K562 (cell line): ENCODE data around the gene MEIS1. TPM values are rescaled to one million over a fixed set of nuclear protein-coding genes. Genes with fewer than 3 reads are reported as not detected.
A peak's percentile ranks its signal among the peaks of the same experiment; 100 is the strongest.

Experiments used
- ATAC-seq: fragments of 200-7000 bp; cut with Tn5 transposase; 3 replicates; pipeline ENCODE4 v1.9.1; 2020; ENCODE audit warnings: moderate library complexity
- BruUV-seq: library from RNA; stranded (reverse); fragments of 400-500 nt; replicated peaks from 2 replicates; lab custom pipeline; 2021; lab: Mats Ljungman, UMichigan
- CTCF ChIA-PET: fragments of 300-600 bp; formaldehyde crosslinking; extraction: SDS; loops from one replicate; lab custom pipeline; 2021; ENCODE audit warnings: low intra/inter-chr PET ratio; lab: Yijun Ruan, JAX
- POLR2A ChIA-PET: fragments of 300-600, 350-650 bp; sonication (Branson Sonifier 250); formaldehyde crosslinking; extraction: SDS; loops from one replicate; lab custom pipeline; 2021; ENCODE audit warnings: antibody characterized with exemption, inconsistent platforms; lab: Yijun Ruan, JAX
- DNase-seq, 4 experiments: peaks; one replicate each; pipeline versions ENCODE4 v3.0.0 to v3.0.0-alpha.2; 2011 to 2018; ENCODE audit warnings: low spot score in 3 of 4, mixed read lengths in 3 of 4; ENCODE audit errors: extremely low read depth in 1 of 4
- FAIRE-seq: peaks from 2 replicates; lab custom pipeline; 2011; peaks lifted over from hg19 to GRCh38; lab: Jason Lieb, UNC
- H2AFZ ChIP-seq: 2 replicates; pipeline ENCODE4 v1.6.0; 2011; ENCODE audit warnings: low read depth, low read length, control low read depth, inconsistent platforms
- H3K27ac ChIP-seq: fragments of 200-600 bp; 3 replicates; pipeline ENCODE4 v1.8.0; 2011; ENCODE audit warnings: low read depth, mild to moderate bottlenecking, control low read depth, inconsistent platforms, low read length, moderate library complexity, mixed read lengths; ENCODE audit errors: extremely low read depth
- H3K27me3 ChIP-seq, 2 experiments: fragments of 300-600 bp in 1 of 2; 2 replicates in 1 of 2; 3 replicates in 1 of 2; pipeline versions ENCODE4 v1.6.0 to v1.8.0; 2011; ENCODE audit warnings: inconsistent platforms in 2 of 2, low read length in 2 of 2, mild to moderate bottlenecking in 1 of 2, mixed read lengths in 1 of 2, moderate library complexity in 1 of 2; ENCODE audit not compliant: control insufficient read depth in 2 of 2, insufficient read depth in 2 of 2
- H3K36me3 ChIP-seq: fragments of 300-600 bp; 3 replicates; pipeline ENCODE4 v1.8.0; 2011; ENCODE audit warnings: mild to moderate bottlenecking, low read length, inconsistent platforms; ENCODE audit not compliant: control insufficient read depth, insufficient read depth
- H3K4me1 ChIP-seq, 2 experiments: fragments of 200-600 bp in 1 of 2; replicated peaks in 1 of 2; 2 replicates in 1 of 2; 3 replicates in 1 of 2; pipeline versions ENCODE4 v1.5.1 to v1.8.0; 2011; ENCODE audit warnings: inconsistent platforms in 2 of 2, low read length in 2 of 2, mild to moderate bottlenecking in 1 of 2, mixed read lengths in 1 of 2, moderate library complexity in 1 of 2; ENCODE audit not compliant: control insufficient read depth in 2 of 2, insufficient read depth in 2 of 2
- H3K4me2 ChIP-seq: 2 replicates; pipeline ENCODE4 v1.6.1; 2011; ENCODE audit warnings: low read length, control low read depth, inconsistent platforms, mixed read lengths; ENCODE audit not compliant: insufficient read depth
- H3K4me3 ChIP-seq: fragments of 200-600 bp; sonication (generic), shearing (Covaris generic); 2 replicates; pipeline ENCODE4 v1.5.1; 2016; ENCODE audit warnings: control low read depth, inconsistent platforms
- H3K79me2 ChIP-seq: fragments of 200-600 bp; 3 replicates; pipeline ENCODE4 v1.8.0; 2011; ENCODE audit warnings: low read length, inconsistent platforms; ENCODE audit not compliant: control insufficient read depth, insufficient read depth
- H3K9ac ChIP-seq, 2 experiments: 2 replicates each; pipeline versions ENCODE4 v1.6.0 to v1.6.1; 2011; ENCODE audit warnings: low read depth in 2 of 2, low read length in 2 of 2, control low read depth in 1 of 2, inconsistent platforms in 1 of 2, mild to moderate bottlenecking in 1 of 2, mixed read lengths in 1 of 2; ENCODE audit not compliant: insufficient read depth in 1 of 2
- H3K9me1 ChIP-seq: one replicate; pipeline ENCODE4 v1.6.0; 2011; ENCODE audit warnings: inconsistent platforms, mild to moderate bottlenecking, low read length, moderate library complexity; ENCODE audit not compliant: control insufficient read depth, insufficient read depth
- H3K9me3 ChIP-seq: replicated peaks from 2 replicates; pipeline ENCODE4 v1.5.1; 2011; ENCODE audit warnings: low read depth, low read length, inconsistent platforms; ENCODE audit not compliant: control insufficient read depth, insufficient read depth
- H4K20me1 ChIP-seq: replicated peaks from 2 replicates; pipeline ENCODE4 v1.6.1; 2011; ENCODE audit warnings: low read length, inconsistent platforms, mixed read lengths; ENCODE audit not compliant: control insufficient read depth, insufficient read depth
- ARID1B ChIP-seq: fragments of 450-650 bp; IDR thresholded peaks from 2 replicates; pipeline ENCODE4 v1.6.1; 2016; ENCODE audit warnings: antibody characterized with exemption, mild to moderate bottlenecking, inconsistent platforms
- ATF3 ChIP-seq, 2 experiments: fragments of 450-650 bp in 1 of 2; sonication (generic) in 1 of 2; formaldehyde crosslinking in 1 of 2; IDR thresholded peaks in 1 of 2; conservative IDR thresholded peaks in 1 of 2; 2 replicates each; pipeline versions ENCODE4 v1.6.1 to v1.8.1; 2016 to 2023; ENCODE audit warnings: mild to moderate bottlenecking in 2 of 2, moderate library complexity in 2 of 2, inconsistent platforms in 1 of 2, missing genetic modification reagents in 1 of 2
- CBX2 ChIP-seq: fragments of 200-600 bp; sonication (generic); IDR thresholded peaks from one replicate; pipeline ENCODE4 v1.6.1; 2012; ENCODE audit warnings: mild to moderate bottlenecking, low read length, inconsistent platforms; ENCODE audit not compliant: insufficient read depth, poor library complexity, severe bottlenecking
- DLX4 ChIP-seq: fragments of 250-450 bp; sonication (Bioruptor Pico); IDR thresholded peaks from 2 replicates; pipeline ENCODE4 v1.6.1; 2021; ENCODE audit warnings: mild to moderate bottlenecking
- FOS ChIP-seq: IDR thresholded peaks from 3 replicates; pipeline ENCODE4 v1.6.1; 2011; ENCODE audit not compliant: insufficient read length; ENCODE audit errors: extremely low read depth
- FOSL1 ChIP-seq: fragments of 200-800 bp; sonication (Bioruptor generic); conservative IDR thresholded peaks from 2 replicates; pipeline ENCODE4 v1.6.1; 2016; ENCODE audit warnings: missing genetic modification characterization, missing compliant biosample characterization
- JUN ChIP-seq, 2 experiments: sonication (generic) in 1 of 2; formaldehyde crosslinking in 1 of 2; IDR thresholded peaks; 2 replicates each; pipeline versions ENCODE4 v1.6.1 to v1.8.0; 2012 to 2022; ENCODE audit warnings: borderline replicate concordance in 2 of 2, mild to moderate bottlenecking in 2 of 2, improper control_type of control experiment in 1 of 2, low read depth in 1 of 2, low read length in 1 of 2, missing genetic modification reagents in 1 of 2
- JUND ChIP-seq, 2 experiments: IDR thresholded peaks; 2 replicates in 1 of 2; 3 replicates in 1 of 2; pipeline ENCODE4 v1.6.1; 2011; ENCODE audit warnings: borderline replicate concordance in 2 of 2, low read depth in 2 of 2, low read length in 2 of 2, improper control_type of control experiment in 1 of 2, missing biosample characterization in 1 of 2, missing genetic modification characterization in 1 of 2, missing genetic modification reagents in 1 of 2
- KLF6 ChIP-seq: fragments of 250-450 bp; sonication (Bioruptor Pico); IDR thresholded peaks from 2 replicates; pipeline ENCODE4 v1.4.0; 2020; ENCODE audit warnings: mild to moderate bottlenecking, moderate library complexity, borderline replicate concordance
- L3MBTL2 ChIP-seq: fragments of 450-650 bp; IDR thresholded peaks from 2 replicates; pipeline ENCODE4 v1.6.1; 2016; ENCODE audit warnings: mild to moderate bottlenecking, moderate library complexity
- MAFG ChIP-seq: fragments of 450-650 bp; conservative IDR thresholded peaks from 2 replicates; pipeline ENCODE4 v1.6.1; 2016; ENCODE audit warnings: missing genetic modification characterization, missing compliant biosample characterization
- MEIS2 ChIP-seq: fragments of 450-650 bp; IDR thresholded peaks from 2 replicates; pipeline ENCODE4 v1.6.1; 2014; ENCODE audit warnings: mild to moderate bottlenecking; ENCODE audit not compliant: partially characterized antibody
- MTA3 ChIP-seq: fragments of 450-650 bp; formaldehyde crosslinking; IDR thresholded peaks from 2 replicates; pipeline ENCODE4 v1.6.1; 2017; ENCODE audit warnings: mild to moderate bottlenecking, borderline replicate concordance
- PKNOX1 ChIP-seq: fragments of 450-650 bp; IDR thresholded peaks from 2 replicates; pipeline ENCODE4 v1.6.1; 2016
- SMARCE1 ChIP-seq: fragments of 450-650 bp; IDR thresholded peaks from 2 replicates; pipeline ENCODE4 v1.7.1; 2016; ENCODE audit warnings: mild to moderate bottlenecking
- SPI1 ChIP-seq: IDR thresholded peaks from 2 replicates; pipeline ENCODE4 v1.6.1; 2011; ENCODE audit warnings: low read depth, low read length, control low read depth, borderline replicate concordance
- ZNF217 ChIP-seq: sonication (generic); formaldehyde crosslinking; IDR thresholded peaks from 2 replicates; pipeline ENCODE4 v1.8.0; 2022; ENCODE audit warnings: mild to moderate bottlenecking, missing genetic modification reagents
- ZNF75A ChIP-seq: fragments of 450-650 bp; formaldehyde crosslinking; IDR thresholded peaks from 2 replicates; pipeline ENCODE4 v1.4.0; 2020; ENCODE audit warnings: mild to moderate bottlenecking
- WGBS: fragments of 100-300 bp; shearing (Covaris generic); methylation state at CpG from one replicate; pipeline ENCODE4 v1.1.6; 2016; ENCODE audit warnings: low coverage, mixed read lengths; ENCODE audit not compliant: insufficient coverage; ENCODE audit errors: missing lambda C conversion rate; 5-methylcytosine and 5-hydroxymethylcytosine counted together
- in situ Hi-C: fragments of 300-500 bp; cut with MboI; formaldehyde crosslinking; loops from 4 replicates; pipeline ENCODE4 v1.15.0; 2018; ENCODE audit warnings: inconsistent platforms, mixed read lengths
- intact Hi-C: fragments of 100-400 bp; cut with micrococcal nuclease; formaldehyde crosslinking; loops from 2 replicates; pipeline ENCODE4 v1.14.2; 2022
- polyA plus RNA-seq, 8 experiments: library from polyadenylated mRNA; depleted of rRNA in 4 of 8; stranded (reverse) in 5 of 8; unstranded in 3 of 8; fragments of >200 nt; fragmentation: Nextera tagmentation in 2 of 8; fragmentation: Illumina TruSeq in 1 of 8; extraction: Ambion mirVana in 2 of 8; extraction: Trizol in 1 of 8; gene quantifications; 2 replicates each; pipeline versions ENCODE4 v1.2.1 to v1.2.3, GENCODE V29; 2011 to 2014; ENCODE audit warnings: inconsistent platforms in 1 of 8, missing spikeins in 1 of 8
- total RNA-seq, 7 experiments: library from RNA; depleted of rRNA in 6 of 7; stranded (reverse); fragments of >200 nt in 6 of 7; fragmentation: Illumina TruSeq in 2 of 7; extraction: Trizol in 2 of 7; gene quantifications; 2 replicates each; pipeline versions ENCODE4 v1.2.1 to v1.2.3, GENCODE V29; 2011 to 2021; ENCODE audit warnings: low replicate concordance in 1 of 7

MEIS1 gene
- total and polyA plus RNA-seq, 9 of the 15 experiments (the other 6 are each of a cell fraction or from before 2014, with no cell fraction given) = 2.3 to 9.0 (median 5.9) TPM

- Histone ChIP-seq H3K27me3 (no peaks in the 10 kb centered on the region), H2AFZ (0 out of 2 replicates have a peak overlapping the region, but pooled peaks have one; percentile 19), H3K4me2 (peak overlapping the region; percentile 26), H3K36me3 (no peaks in the 10 kb centered on the region; the same call in 2 of the 3 replicates), H3K9ac (no peak overlapping the region), H3K4me1 (peaks cover 9 to 50% of the 10 kb centered on the region in 2 experiments; a peak in 4 of 5 replicates), H3K27ac (no peak overlapping the region; the same call in 2 of the 3 replicates), H3K79me2 (no peaks in the 10 kb centered on the region), H3K9me1 (no peaks in the 10 kb centered on the region), H4K20me1 (no peaks in the 10 kb centered on the region), H3K4me3 (no peak overlapping the region), H3K9me3 (no peaks in the 10 kb centered on the region)
- BruUV-seq = no TSS peak
- intact Hi-C loops (no loop called here), in situ Hi-C loops (no loop called here)
- CTCF ChIA-PET = no interaction called here
- WGBS = 39% methylated on average over 4 of the region's 4 CpGs
- FAIRE-seq = peak; percentile 35
- POLR2A ChIA-PET = interaction anchor here (0.6 to 1.5 kb wide), 4 partner anchors 10 to 228 kb away, joined by 3 to 4 read pairs (median 4); no protein-coding TSS in a partner anchor
- peak; percentile 12; the same call in 1 of the 3 replicates for ATAC-seq
- peak in 2 of 4 experiments; percentile 30 to 50 for DNase-seq
- peak; percentile 66; the same call in 1 of the 2 replicates for TF ChIP-seq JUN (IDR thresholded peaks at IDR 0.05; ENCODE audit: borderline replicate concordance, low read depth, low read length)
- no peak for TF ChIP-seq JUN (CRISPR knock-in tag; IDR thresholded peaks at IDR 0.05; ENCODE audit: borderline replicate concordance)
- peak; percentile 16 for TF ChIP-seq FOS
- TF ChIP-seq SMARCE1 = 0 out of 2 replicates have a peak, but pooled peaks have one; percentile 19
- peak; percentile 90 for TF ChIP-seq JUND (IDR thresholded peaks at IDR 0.05; ENCODE audit: borderline replicate concordance, low read depth, low read length)
- TF ChIP-seq JUND (tag; IDR thresholded peaks at IDR 0.05; ENCODE audit: borderline replicate concordance, low read depth, low read length) = peak; percentile 85; the same call in 1 of the 3 replicates
- peak; percentile 77 for TF ChIP-seq PKNOX1
- TF ChIP-seq L3MBTL2 = no peak
- TF ChIP-seq DLX4 = no peak
- no peak for TF ChIP-seq CBX2
- 0 out of 2 replicates have a peak, but pooled peaks have one; percentile 16 for TF ChIP-seq KLF6 (CRISPR knock-in tag)
- peak; percentile 83 for TF ChIP-seq ZNF75A
- TF ChIP-seq ZNF217 (CRISPR knock-in tag) = no peak
- peak; percentile 27; the same call in 1 of the 2 replicates for TF ChIP-seq ARID1B
- TF ChIP-seq SPI1 = 0 out of 2 replicates have a peak, but pooled peaks have one; percentile 33
- TF ChIP-seq FOSL1 (tag) = peak; percentile 36; the same call in 1 of the 2 replicates
- no peak for TF ChIP-seq MAFG (tag)
- TF ChIP-seq ATF3 (IDR thresholded peaks at IDR 0.05) = peak; percentile 78
- no peak for TF ChIP-seq ATF3 (CRISPR knock-in tag; conservative IDR thresholded peaks at IDR 0.05)
- TF ChIP-seq MEIS2 = peak; percentile 94
- TF ChIP-seq MTA3 = 0 out of 2 replicates have a peak, but pooled peaks have one; percentile 20
Measured at GRCh38 chr2:66477135-66477842, 42.4 kb downstream of the MEIS1 start.
